GM12891 (cell line): ENCODE results near the gene GCC2.
"Not testable (repeated sequence)": the region's sequence is repeated elsewhere in the genome, so short reads cannot be mapped to it uniquely, and the experiment has no call there.

Experiments used
- POLR2A ChIP-seq: IDR thresholded peaks from 2 replicates; pipeline ENCODE4 v1.6.1; 2011; ENCODE audit warnings: low read depth, low read length, control low read depth
- POLR2AphosphoS5 ChIP-seq: IDR thresholded peaks from 2 replicates; pipeline ENCODE4 v1.6.1; 2011; ENCODE audit warnings: low read depth, low read length, control low read depth

DNA sequence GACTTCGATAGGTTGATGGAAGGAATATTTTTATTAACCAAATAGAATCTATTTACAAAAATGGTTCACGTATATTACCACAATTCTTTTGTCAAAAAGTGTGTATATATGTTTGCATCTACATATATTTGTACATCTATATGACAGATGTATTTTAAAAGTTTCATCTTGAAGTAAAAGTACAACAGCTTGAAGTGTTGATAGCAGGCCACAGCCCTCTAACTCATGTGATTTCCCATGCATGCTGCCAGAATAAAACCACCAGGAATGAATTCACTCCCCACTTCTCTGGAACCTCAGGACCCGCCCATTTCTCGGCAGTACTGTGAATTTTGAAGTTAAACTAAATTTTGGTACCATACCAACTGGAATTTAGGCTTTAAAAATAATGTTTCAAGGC, 58.6 kb downstream of the GCC2 start:
- not testable (repeated sequence) for TF ChIP-seq POLR2A, POLR2AphosphoS5
